Stimulated activated CD8-positive, alpha-beta memory T cell treated with anti-CD3 and anti-CD28 coated beads, Interleukin-12 subunit alpha, Interleukin-12 subunit beta, amount 100 ng/mL, for 24 hours (primary cell): ENCODE data around the gene MTMR12.

Source experiments
- DNase-seq: peaks from one replicate; pipeline ENCODE4 v3.0.0-alpha.2; 2020; ENCODE audit errors: extremely low read depth

MTMR12 gene

GRCh38 chr5:32274548-32275395, 38.0 kb downstream of the MTMR12 start:
- no peak for DNase-seq

- no peak for DNase-seq
Observed at GRCh38 chr5:32273821-32274220, 38.9 kb downstream of the MTMR12 start.

DNA sequence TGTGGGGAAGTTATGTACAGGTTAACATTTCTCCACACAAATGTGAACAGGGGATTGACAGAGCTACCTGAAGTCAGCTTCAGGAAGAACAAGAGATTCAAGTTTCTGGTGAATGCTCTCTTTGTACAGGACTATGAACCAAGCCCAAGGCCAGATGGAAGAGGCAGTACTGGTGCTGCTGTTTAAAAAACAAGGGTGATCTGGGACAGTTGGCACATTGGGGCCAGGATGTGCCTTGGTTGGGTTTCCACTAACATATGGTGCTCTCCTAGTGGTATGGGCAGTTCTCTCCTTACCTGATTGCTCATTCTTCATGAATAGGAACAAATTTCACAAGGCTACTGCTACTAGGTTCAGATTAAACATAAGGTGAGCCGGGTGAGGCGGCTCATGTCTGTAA, 40.0 kb downstream of the MTMR12 start:
- DNase-seq: no peak

DNA sequence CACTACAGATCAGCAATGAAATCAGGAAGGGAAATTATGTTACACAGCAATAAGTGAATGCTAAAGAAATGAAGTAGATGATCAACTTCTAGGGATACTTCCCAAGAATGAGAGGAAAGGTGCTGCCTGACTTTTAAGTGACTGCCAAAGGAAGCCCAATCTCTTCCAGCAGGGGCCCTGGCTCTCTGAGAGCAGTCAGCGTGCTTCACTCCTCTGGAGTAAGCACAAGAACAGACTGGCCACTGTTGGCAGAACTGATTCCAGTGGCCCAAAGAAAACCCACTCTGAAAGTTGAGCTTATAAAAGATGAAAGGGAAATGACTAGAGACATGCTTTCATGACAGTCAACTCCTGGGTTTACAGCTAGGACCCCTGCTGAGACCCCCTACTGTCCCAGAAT, 41.8 kb downstream of the MTMR12 start:
- no peak for DNase-seq

DNA sequence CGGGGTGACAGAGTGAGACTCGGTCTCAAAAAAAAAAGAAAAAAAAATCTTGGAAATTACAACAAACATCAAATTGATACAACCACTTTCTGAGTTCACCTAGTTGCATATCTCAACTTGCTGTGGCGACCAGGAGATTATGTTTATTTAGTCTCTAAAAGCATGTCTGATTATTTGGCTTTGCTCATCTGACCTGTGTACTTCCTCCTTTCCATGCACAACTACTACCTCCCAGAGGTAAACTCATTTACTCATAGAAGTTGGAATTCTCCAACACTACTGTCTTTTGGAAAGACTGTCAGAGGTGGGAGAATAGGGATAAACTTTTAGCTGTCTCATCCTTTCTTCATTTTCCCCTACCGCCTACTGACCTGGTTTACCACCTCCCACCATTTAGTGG, 42.6 kb downstream of the MTMR12 start:
- no peak for DNase-seq

- no peak for DNase-seq
Observed at GRCh38 chr5:32265902-32266301, 46.8 kb downstream of the MTMR12 start.

DNA sequence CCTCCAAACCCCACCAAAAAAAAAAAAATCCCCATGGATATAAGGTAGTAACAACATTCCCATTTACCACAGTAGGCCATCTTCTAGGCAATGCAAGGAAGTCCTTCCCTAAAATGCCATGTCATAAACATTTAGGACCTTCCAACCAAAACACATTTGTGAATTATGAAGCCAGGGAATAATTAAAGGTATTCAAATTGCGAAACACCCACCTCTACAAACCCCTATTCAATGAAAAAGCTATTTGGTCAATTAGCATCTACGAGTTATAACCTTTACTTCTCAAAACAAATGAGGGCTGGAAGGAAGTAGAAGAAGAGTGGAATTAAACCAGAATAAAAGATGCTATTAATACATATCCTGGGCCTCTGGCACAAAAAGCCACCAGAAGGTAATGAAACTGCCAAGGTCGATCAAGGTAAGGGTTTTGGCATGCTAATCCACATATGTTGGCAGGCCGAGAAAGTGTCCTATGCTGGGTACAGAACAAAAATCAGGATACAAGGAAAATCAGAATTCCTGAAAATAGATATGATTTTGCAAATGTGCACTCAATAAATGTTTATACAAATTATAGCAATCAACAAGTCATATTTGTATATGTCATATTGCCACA, 47.7 kb downstream of the MTMR12 start:
- no peak for DNase-seq

GRCh38 chr5:32263684-32264083, 49.1 kb downstream of the MTMR12 start:
- no peak for DNase-seq

DNA sequence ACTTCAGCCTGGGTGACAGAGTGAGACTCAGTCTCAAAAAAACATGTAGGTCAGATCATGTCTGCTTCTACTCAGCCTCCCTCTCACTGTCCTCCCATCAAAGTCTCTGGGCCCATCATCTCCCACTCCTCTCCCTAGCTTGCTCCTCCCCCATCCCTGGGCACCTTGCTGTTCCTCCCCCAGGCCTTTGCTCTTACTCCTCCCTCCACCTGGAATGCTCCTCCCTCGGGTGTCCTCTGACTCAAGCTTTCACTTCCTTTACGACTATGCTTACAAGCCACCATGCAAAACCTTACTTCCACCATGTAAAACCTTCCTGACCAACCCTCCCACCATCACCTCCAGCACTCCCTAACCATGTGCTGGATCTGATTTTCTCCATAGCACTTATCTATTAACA, 51.5 kb downstream of the MTMR12 start:
- no peak for DNase-seq

DNA sequence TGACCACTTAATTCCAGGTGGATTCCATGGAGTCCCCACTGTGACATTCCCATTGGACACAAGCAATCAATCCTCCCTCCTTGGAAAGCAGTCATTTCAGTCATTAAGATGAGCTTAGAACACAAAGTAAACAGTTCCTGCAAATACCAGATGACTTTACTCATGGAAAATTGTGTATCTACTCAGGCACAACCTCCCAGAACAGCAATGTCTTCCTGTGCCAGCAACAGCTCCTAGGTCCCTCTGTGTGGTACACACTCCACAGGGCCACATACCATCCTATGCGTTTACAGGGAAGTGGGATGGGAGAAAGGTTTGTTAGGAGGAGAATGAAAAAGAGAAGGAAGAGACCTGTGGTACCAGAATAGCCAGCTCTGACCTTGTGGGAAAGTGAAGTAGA, 53.7 kb downstream of the MTMR12 start:
- no peak for DNase-seq

GRCh38 chr5:32258424-32258823, 54.3 kb downstream of the MTMR12 start:
- no peak for DNase-seq

DNA sequence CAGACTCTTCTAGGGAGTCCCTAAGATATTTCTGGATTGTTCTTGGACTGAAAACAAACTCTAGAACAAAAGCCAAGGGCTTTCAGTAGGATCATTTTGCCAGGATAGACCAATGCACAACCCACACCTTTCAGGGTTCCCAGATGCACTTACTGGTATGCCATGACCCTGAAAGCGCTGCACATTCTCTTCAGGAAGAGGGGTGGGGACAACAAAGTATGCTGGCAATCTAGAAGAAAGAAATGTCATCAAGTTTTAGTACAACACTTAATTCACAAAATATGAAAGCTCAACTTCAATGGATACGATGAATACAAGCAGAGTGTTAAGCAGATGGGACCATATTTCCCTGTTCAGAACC, 57.2 kb downstream of the MTMR12 start:
- DNase-seq: no peak

DNA sequence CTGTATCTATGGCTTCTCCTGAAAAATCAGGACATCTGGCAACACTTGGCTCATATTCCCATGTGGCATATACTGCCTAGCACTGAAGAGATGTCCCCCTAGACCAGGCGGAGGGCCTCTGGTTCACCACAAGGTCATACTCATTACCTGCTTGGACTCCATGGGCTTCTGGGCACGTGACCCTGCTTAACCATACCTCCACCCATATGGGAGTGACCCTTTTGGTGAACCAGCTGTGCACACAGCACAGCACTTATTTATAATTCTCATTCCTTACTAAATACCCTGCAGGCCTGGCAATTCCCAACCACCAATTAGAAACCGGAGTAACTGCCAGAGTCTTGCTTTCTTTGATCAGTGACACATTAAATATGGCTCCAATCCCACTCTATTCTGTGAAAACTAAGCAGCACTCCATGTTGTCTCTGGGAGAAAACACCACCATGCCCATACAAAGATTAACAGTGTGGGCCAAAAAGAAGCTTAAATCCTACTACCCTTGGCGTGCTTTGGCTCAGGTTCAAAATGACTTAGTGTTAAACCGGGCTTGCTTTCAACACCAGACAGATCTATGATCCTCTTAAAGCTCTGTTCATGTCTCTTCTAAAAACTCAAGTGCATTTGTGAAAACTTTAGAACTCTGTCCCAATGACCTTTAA, 57.7 kb downstream of the MTMR12 start:
- DNase-seq: no peak

- no peak for DNase-seq
Observed at GRCh38 chr5:32251871-32252458, 60.8 kb downstream of the MTMR12 start.

DNA sequence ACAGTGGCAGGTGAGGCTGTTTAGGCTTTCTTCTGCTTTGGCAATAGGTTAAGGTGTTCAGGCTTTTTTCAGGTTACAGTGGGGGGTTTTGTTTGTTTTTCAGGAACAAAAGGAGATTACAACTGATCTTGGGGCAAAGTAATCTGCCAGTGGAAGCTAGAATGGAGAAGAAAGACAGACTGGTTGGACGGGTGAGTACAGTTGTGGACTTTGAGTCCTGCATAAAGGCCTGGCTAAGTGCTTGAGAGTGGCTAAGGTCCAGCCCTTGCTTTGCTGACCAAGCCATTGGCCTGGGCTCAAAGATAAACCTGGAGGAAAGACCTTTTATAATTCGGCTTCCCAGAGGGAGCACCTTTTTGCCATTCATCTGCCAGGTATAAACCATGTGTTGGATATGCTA, 63.1 kb downstream of the MTMR12 start:
- no peak for DNase-seq

DNA sequence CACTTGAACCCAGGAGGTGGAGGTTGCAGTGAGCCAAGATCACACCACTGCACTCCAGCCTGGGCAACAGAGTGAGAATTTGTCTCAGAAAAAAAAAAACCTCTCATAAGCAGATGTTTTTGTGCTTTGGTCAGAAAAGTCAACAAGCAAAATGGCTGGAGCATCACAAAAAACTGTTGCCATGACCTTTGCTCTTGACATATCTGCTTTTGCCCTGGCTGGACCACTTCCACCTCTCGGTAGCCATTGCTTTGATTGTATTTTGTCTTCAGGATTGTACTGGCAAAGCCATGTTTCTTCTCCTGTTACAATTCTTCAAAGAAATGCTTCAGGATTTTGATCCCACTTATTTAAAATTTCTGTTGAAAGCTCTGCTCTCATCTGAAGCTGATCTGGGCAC, 67.0 kb downstream of the MTMR12 start:
- DNase-seq: no peak

DNA sequence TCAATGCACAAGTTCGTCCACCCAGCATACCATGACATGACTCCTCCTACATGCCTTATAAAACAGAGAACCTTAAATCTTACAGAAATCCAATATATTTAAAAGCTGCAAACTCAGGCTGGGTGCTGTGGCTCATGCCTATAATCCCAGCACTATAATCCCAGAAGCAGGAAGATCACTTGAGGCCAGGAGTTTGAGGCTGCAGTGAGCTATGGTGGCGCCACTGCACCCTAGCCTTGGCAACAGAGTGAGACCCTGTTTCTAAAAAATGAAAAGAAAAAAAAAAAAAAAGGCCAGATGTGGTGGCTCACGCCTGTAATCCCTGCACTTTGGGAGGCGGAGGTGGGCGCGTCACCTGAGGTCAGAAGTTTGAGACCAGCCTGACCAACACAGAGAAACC, 68.7 kb downstream of the MTMR12 start:
- DNase-seq: no peak

GRCh38 chr5:32241034-32241783, 71.5 kb downstream of the MTMR12 start:
- DNase-seq: no peak

DNA sequence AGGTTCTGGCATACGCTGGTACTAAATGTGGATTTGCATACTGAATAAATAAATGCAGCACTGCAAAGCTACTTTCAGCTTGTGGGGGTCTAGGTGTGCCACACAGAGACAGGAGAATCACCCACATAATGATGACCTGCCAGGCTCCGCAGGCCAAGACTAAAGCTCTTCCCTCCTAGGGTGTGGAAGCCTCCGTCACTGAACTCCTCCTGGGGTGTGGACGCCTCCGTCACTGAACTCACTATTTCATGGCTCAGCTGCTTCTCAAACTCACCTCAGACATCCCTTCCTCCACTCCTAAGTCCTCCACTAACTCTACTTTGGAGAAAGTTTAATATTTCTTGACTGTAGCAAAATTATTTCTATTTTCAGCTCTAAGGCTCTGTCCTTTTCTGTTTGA, 73.4 kb downstream of the MTMR12 start:
- no peak for DNase-seq

DNA sequence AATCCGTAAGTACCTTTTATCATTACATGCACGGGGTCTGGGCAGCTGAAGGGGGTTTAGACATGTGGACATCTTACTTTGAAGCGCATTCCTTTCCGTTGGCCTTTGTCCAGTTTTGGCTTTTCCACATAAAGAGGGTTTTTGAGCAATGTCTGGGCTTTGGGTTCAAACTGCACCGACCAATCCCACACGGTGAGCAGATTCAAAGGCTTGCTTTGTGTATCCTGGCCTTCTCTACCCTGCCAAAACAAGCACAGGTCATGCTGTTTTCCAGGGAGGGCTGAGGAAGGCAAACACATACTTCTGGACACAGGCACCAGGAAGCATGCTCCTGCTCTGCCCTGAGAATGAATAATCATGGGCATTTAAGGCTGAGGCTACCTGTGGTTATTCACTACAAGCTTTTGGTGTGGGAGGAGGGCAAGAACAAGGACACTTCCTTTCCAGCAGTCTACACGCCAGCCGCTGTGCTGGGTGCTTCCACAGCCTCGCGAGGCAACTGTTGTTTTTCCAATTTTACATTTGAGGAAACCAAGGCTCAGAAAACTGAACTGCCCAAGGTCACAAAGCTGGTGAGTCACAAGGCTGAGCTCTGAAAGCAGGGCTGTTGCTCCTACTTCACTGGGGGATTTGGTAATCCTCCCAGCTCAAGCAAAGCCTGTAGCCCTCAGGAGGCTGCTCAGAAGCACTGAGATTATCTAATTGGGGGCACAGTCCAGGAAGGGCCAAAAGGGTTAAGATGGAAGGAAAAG, 78.9 kb downstream of the MTMR12 start:
- no peak for DNase-seq

- no peak for DNase-seq
Observed at GRCh38 chr5:32233220-32233695, 79.5 kb downstream of the MTMR12 start.
